ENCODE data around the gene OR7G2.

- TF ChIP-seq CTCF (IDR thresholded peaks at IDR 0.05) = no peak
- no peak for TF ChIP-seq POLR2AphosphoS5 (IDR thresholded peaks at IDR 0.05)
- no peak for TF ChIP-seq EP300 (IDR thresholded peaks at IDR 0.05)
Measured at GRCh38 chr19:9061879-9062278, 45.4 kb downstream of the OR7G2 start.
